Measurements from ENCODE around the gene MYO16.
"Not testable (repeated sequence)": the region's sequence is repeated elsewhere in the genome, so short reads cannot be mapped to it uniquely, and the experiment has no call there.

MYO16 gene

GRCh38 chr13:108987944-108988343 lies 358.5 kb downstream of the MYO16 start:
- DNase-seq, result no peak

- not testable (repeated sequence) for DNase-seq
These were observed 362.0 kb downstream of the MYO16 start for GRCh38 chr13:108991416-108991815.

- DNase-seq, result no peak
These were observed 363.9 kb downstream of the MYO16 start for GRCh38 chr13:108993346-108993745.

GRCh38 chr13:108996430-108996829 lies 367.0 kb downstream of the MYO16 start:
- DNase-seq, result no peak

GRCh38 chr13:109000207-109000606 lies 370.8 kb downstream of the MYO16 start:
- DNase-seq, result no peak

- no peak for DNase-seq
These were observed 373.5 kb downstream of the MYO16 start for GRCh38 chr13:109002934-109003333.

- DNase-seq, result no peak
These were observed 378.5 kb downstream of the MYO16 start for GRCh38 chr13:109007946-109008345.

GRCh38 chr13:109009756-109010155 lies 380.3 kb downstream of the MYO16 start:
- DNase-seq, result no peak

- no peak for DNase-seq
These were observed 381.5 kb downstream of the MYO16 start for GRCh38 chr13:109010912-109011311.

GRCh38 chr13:109012115-109012514 lies 382.7 kb downstream of the MYO16 start:
- no peak for DNase-seq

- no peak for DNase-seq
These were observed 392.1 kb downstream of the MYO16 start for GRCh38 chr13:109021558-109021957.

GRCh38 chr13:109024611-109025010 lies 395.2 kb downstream of the MYO16 start:
- no peak for DNase-seq

- no peak for DNase-seq
These were observed 396.9 kb downstream of the MYO16 start for GRCh38 chr13:109026266-109026665.

- DNase-seq, result no peak
These were observed 399.2 kb downstream of the MYO16 start for GRCh38 chr13:109028624-109029023.

GRCh38 chr13:109033090-109033489 lies 403.7 kb downstream of the MYO16 start:
- no peak for DNase-seq

- DNase-seq, result no peak
These were observed 406.8 kb downstream of the MYO16 start for GRCh38 chr13:109036078-109036780.

- DNase-seq, result no peak
These were observed 414.2 kb downstream of the MYO16 start for GRCh38 chr13:109043636-109044035.

GRCh38 chr13:109055850-109056249 lies 426.4 kb downstream of the MYO16 start:
- no peak for DNase-seq

GRCh38 chr13:109058087-109058486 lies 428.7 kb downstream of the MYO16 start:
- no peak for DNase-seq

GRCh38 chr13:109072505-109072904 lies 443.1 kb downstream of the MYO16 start:
- DNase-seq, result no peak

- no peak for DNase-seq
These were observed 445.0 kb downstream of the MYO16 start for GRCh38 chr13:109074436-109074835.

GRCh38 chr13:109074853-109075252 lies 445.4 kb downstream of the MYO16 start:
- DNase-seq, result no peak

- no peak for DNase-seq
These were observed 458.7 kb downstream of the MYO16 start for GRCh38 chr13:109087916-109088623.

- DNase-seq, result no peak
These were observed 459.2 kb downstream of the MYO16 start for GRCh38 chr13:109088624-109088917.

GRCh38 chr13:109090796-109091195 lies 461.4 kb downstream of the MYO16 start:
- DNase-seq, result no peak
